Muscle layer of duodenum (tissue), 2 donors: Measurements from ENCODE around the gene VRK3.
"Not testable (repeated sequence)": the region's sequence is repeated elsewhere in the genome, so short reads cannot be mapped to it uniquely, and the experiment has no call there.

Source experiments
- H3K27ac ChIP-seq: one replicate; pipeline ENCODE4 v1.7.0; 2013; ENCODE audit warnings: mild to moderate bottlenecking, low read length
- H3K27me3 ChIP-seq: one replicate; pipeline ENCODE4 v1.7.0; 2013; ENCODE audit warnings: low read depth, mild to moderate bottlenecking, control low read depth, low read length
- H3K36me3 ChIP-seq, 2 donors: one replicate each; pipeline ENCODE4 v1.7.0; 2013; ENCODE audit warnings: low read length in 2 of 2, control low read depth in 1 of 2, mild to moderate bottlenecking in 1 of 2; ENCODE audit not compliant: insufficient read depth in 2 of 2, control insufficient read depth in 1 of 2
- H3K4me1 ChIP-seq, 2 donors: one replicate each; pipeline ENCODE4 v1.7.0; 2013; ENCODE audit warnings: low read length in 2 of 2, mild to moderate bottlenecking in 2 of 2, control low read depth in 1 of 2, moderate library complexity in 1 of 2; ENCODE audit not compliant: insufficient read depth in 2 of 2, control insufficient read depth in 1 of 2
- H3K4me3 ChIP-seq, 2 donors: one replicate each; pipeline ENCODE4 v1.7.0; 2013; ENCODE audit warnings: low read length in 2 of 2, low read depth in 1 of 2, mild to moderate bottlenecking in 1 of 2
- H3K9me3 ChIP-seq, 2 donors: one replicate each; pipeline ENCODE4 v1.7.0; 2013; ENCODE audit warnings: low read length in 2 of 2, control low read depth in 1 of 2, mild to moderate bottlenecking in 1 of 2; ENCODE audit not compliant: control insufficient read depth in 1 of 2
- donor health status: healthy.

Gene VRK3

GRCh38 chr19:49954092-49954829 lies 70.9 kb downstream of the VRK3 start:
- Histone ChIP-seq H3K4me3 (peak overlapping the region in 1 of 2 donors; percentile 24), H3K27me3 (no peaks in the 10 kb centered on the region), H3K4me1 (peaks cover 9 to 28% of the 10 kb centered on the region in 2 donors), H3K27ac (no peak overlapping the region), H3K9me3 (no peaks in the 10 kb centered on the region), H3K36me3 (no peaks in the 10 kb centered on the region)

DNA sequence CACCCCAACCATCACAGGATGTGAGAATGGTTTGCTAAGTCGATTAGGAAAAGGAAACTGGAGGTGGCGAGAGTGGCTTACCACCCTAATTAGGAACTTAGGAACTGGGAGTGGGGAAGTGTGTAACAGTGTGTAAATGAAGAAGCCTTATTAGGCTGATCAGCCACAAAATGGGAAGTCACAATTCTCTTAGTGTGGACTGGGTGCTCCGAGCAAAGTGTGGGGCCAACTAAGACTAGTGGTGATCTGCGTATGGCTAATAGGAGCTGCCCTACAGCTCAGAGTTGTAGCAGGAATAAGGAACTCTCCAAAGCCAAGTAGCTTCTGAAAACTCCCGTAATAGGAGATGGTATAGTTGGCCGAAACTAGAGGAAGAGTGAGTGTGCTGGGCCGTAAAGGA lies 71.8 kb downstream of the VRK3 start:
- Histone ChIP-seq H3K4me1 (peaks cover 9 to 28% of the 10 kb centered on the region in 2 donors), H3K9me3 (no peaks in the 10 kb centered on the region), H3K36me3 (no peaks in the 10 kb centered on the region), H3K4me3 (no peak overlapping the region), H3K27ac (no peak overlapping the region), H3K27me3 (no peaks in the 10 kb centered on the region)

DNA sequence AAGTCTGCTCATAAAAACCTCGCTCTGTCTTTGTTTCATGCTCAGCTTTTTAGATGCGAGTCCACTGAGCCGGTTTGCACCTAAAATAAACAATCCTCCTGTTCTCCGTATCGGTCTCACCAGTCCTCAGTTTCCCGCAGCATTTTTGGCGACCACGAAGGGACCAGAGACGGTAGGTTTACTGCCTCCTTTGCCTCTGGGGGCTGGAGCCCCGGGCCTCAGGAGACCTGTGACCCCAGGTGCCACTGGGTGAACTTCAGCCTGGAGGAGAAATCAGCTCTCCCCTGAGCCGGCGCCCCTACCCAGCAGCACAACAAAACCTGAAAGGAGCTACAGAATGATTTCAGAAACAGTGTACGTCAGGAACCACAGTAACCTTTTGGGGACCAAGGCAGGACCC lies 72.3 kb downstream of the VRK3 start:
- no peaks in the 10 kb centered on the region for H3K36me3 ChIP-seq
- H3K4me1 ChIP-seq = peaks cover 9 to 28% of the 10 kb centered on the region in 2 donors
- H3K27ac ChIP-seq = no peak overlapping the region
- no peaks in the 10 kb centered on the region for H3K27me3 ChIP-seq
- H3K4me3 ChIP-seq = no peak overlapping the region
- H3K9me3 ChIP-seq = no peaks in the 10 kb centered on the region

- Histone ChIP-seq H3K4me3 (no peak overlapping the region), H3K36me3 (no peaks in the 10 kb centered on the region), H3K27me3 (no peaks in the 10 kb centered on the region), H3K4me1 (peaks cover 9 to 28% of the 10 kb centered on the region in 2 donors), H3K27ac (no peak overlapping the region), H3K9me3 (no peaks in the 10 kb centered on the region)
Observed at GRCh38 chr19:49952479-49952836, 72.7 kb downstream of the VRK3 start.

DNA sequence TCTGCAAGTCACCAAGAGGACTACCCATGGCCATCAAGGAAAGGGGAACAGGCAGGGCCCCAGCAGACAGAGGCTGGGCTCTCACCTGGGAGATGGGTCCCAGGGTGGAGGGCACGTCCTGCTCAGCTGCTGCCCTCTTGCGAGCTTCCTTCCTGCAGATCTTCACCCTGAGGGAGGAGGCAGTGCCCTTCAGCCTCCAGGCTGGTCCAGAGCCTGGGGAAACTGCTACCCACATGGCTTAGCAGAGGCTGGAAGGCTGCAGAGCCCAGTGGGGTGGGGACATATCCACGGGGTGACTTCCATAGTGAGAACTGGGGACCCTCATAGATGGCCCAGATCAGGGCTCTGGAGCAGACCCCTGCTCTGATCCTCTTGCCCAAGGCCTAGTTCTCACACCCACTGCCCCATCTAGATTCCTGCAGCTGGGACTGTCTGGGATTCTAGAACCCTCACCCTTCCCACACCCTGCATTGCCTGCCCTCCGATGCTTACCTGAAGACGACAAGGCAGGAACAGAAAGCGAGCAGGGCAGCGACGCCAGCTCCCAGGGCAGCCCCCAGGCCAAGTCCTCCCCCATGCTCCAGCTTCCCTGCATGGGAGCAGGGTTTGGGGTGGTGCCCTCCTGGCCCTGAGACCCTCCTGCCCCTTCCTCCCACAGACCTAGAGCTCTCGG lies 73.2 kb downstream of the VRK3 start:
- H3K27me3 ChIP-seq = no peaks in the 10 kb centered on the region
- H3K4me1 ChIP-seq = peaks cover 9 to 28% of the 10 kb centered on the region in 2 donors
- no peaks in the 10 kb centered on the region for H3K36me3 ChIP-seq
- H3K27ac ChIP-seq = no peak overlapping the region
- H3K9me3 ChIP-seq = no peaks in the 10 kb centered on the region
- no peak overlapping the region for H3K4me3 ChIP-seq

GRCh38 chr19:49950956-49951526 lies 74.1 kb downstream of the VRK3 start:
- no peak overlapping the region for H3K27ac ChIP-seq
- H3K9me3 ChIP-seq = no peaks in the 10 kb centered on the region
- no peaks in the 10 kb centered on the region for H3K27me3 ChIP-seq
- peaks cover 9 to 28% of the 10 kb centered on the region in 2 donors for H3K4me1 ChIP-seq
- no peaks in the 10 kb centered on the region for H3K36me3 ChIP-seq
- no peak overlapping the region for H3K4me3 ChIP-seq

GRCh38 chr19:49950590-49950948 lies 74.6 kb downstream of the VRK3 start:
- Histone ChIP-seq H3K9me3 (no peaks in the 10 kb centered on the region), H3K4me3 (no peak overlapping the region), H3K27ac (no peak overlapping the region), H3K4me1 (peaks cover 9 to 28% of the 10 kb centered on the region in 2 donors), H3K36me3 (no peaks in the 10 kb centered on the region), H3K27me3 (no peaks in the 10 kb centered on the region)

GRCh38 chr19:49949742-49950589 lies 75.2 kb downstream of the VRK3 start:
- Histone ChIP-seq H3K27ac (no peak overlapping the region), H3K36me3 (no peaks in the 10 kb centered on the region), H3K4me3 (no peak overlapping the region), H3K9me3 (no peaks in the 10 kb centered on the region), H3K27me3 (no peaks in the 10 kb centered on the region), H3K4me1 (peaks cover 9 to 23% of the 10 kb centered on the region in 2 donors)

- H3K27ac ChIP-seq = no peak overlapping the region
- no peaks in the 10 kb centered on the region for H3K36me3 ChIP-seq
- H3K4me1 ChIP-seq = no peaks in the 10 kb centered on the region
- H3K9me3 ChIP-seq = no peaks in the 10 kb centered on the region
- no peaks in the 10 kb centered on the region for H3K27me3 ChIP-seq
- no peak overlapping the region for H3K4me3 ChIP-seq
Observed at GRCh38 chr19:49946415-49946814, 78.8 kb downstream of the VRK3 start.

DNA sequence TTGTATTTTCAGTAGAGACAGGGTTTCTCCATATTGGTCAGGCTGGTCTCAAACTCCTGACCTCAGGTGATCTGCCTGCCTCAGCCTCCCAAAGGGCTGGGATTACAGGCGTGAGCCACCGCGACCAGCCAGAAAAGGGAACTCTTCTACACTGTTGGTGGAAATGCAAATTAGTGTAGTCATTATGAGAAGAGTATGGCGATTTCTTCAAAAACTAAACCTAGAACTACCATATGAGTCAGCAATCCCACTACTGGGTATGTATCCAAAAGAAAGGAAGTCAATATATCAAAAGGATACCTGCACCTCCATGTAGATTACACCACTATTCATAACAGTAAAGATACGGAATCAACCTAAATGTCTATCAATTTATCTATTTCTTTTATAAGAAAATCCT lies 80.6 kb downstream of the VRK3 start:
- H3K4me3 ChIP-seq, H3K4me1 ChIP-seq, H3K27ac ChIP-seq, H3K9me3 ChIP-seq, H3K27me3 ChIP-seq, H3K36me3 ChIP-seq: not testable (repeated sequence)

GRCh38 chr19:49940482-49940791 lies 84.7 kb downstream of the VRK3 start:
- Histone ChIP-seq H3K36me3 (no peaks in the 10 kb centered on the region), H3K9me3 (no peaks in the 10 kb centered on the region), H3K27ac (no peak overlapping the region), H3K4me3 (no peak overlapping the region), H3K4me1 (peaks cover 2 to 7% of the 10 kb centered on the region in 2 donors), H3K27me3 (no peaks in the 10 kb centered on the region)
